ENCODE results near the gene MRGPRE. TPM values are rescaled to one million over a fixed set of nuclear protein-coding genes. Genes with fewer than 3 reads are reported as not detected.

MRGPRE gene
- total RNA-seq, 2 donors from 2014 or later: not detected

GRCh38 chr11:3203221-3204043 is 28.8 kb downstream of the MRGPRE start:
- no peaks in the 10 kb centered on the region for H3K4me1 ChIP-seq
- H3K9me3 ChIP-seq: no peaks in the 10 kb centered on the region
- H3K9ac ChIP-seq (ENCODE audit: low read depth in 2 of 2, low read length in 2 of 2): no peak overlapping the region
- no peaks in the 10 kb centered on the region for H3K36me3 ChIP-seq
- H3K27ac ChIP-seq: no peak overlapping the region
- no peak overlapping the region for H3K4me3 ChIP-seq
- no peak for DNase-seq
- H3K27me3 ChIP-seq: peaks cover 17% of the 10 kb centered on the region
- no peak for TF ChIP-seq CTCF (IDR thresholded peaks at IDR 0.05)
- intact Hi-C loops (cut with DNase I): no loop called here

- H3K9me3 ChIP-seq: no peaks in the 10 kb centered on the region
- no peak for DNase-seq
These were observed 29.5 kb downstream of the MRGPRE start for GRCh38 chr11:3202759-3203158.

GRCh38 chr11:3202305-3202704 is 29.9 kb downstream of the MRGPRE start:
- TF ChIP-seq CTCF (IDR thresholded peaks at IDR 0.05): no peak
- Histone ChIP-seq H3K9me3 (no peaks in the 10 kb centered on the region), H3K9ac (ENCODE audit: low read depth in 2 of 2, low read length in 2 of 2) (no peak overlapping the region), H3K4me1 (no peaks in the 10 kb centered on the region), H3K4me3 (no peak overlapping the region), H3K27ac (no peak overlapping the region), H3K27me3 (peaks cover 17% of the 10 kb centered on the region), H3K36me3 (no peaks in the 10 kb centered on the region)
- no peak for DNase-seq
- intact Hi-C loops (cut with DNase I): no loop called here

More at GRCh38 chr11:3202759-3203158, 29.5 kb downstream of the MRGPRE start:
- H3K4me1 ChIP-seq: no peaks in the 10 kb centered on the region
- peaks cover 17% of the 10 kb centered on the region for H3K27me3 ChIP-seq
- no peak overlapping the region for H3K9ac ChIP-seq (ENCODE audit: low read depth in 2 of 2, low read length in 2 of 2)
- H3K4me3 ChIP-seq: no peak overlapping the region
- TF ChIP-seq CTCF (IDR thresholded peaks at IDR 0.05): no peak
- intact Hi-C loops (cut with DNase I): no loop called here
- H3K36me3 ChIP-seq: no peaks in the 10 kb centered on the region
- no peak overlapping the region for H3K27ac ChIP-seq

GRCh38 chr11:3201677-3202181 is 30.5 kb downstream of the MRGPRE start:
- DNase-seq: no peak
- Histone ChIP-seq H3K36me3 (no peaks in the 10 kb centered on the region), H3K27ac (no peak overlapping the region), H3K4me1 (no peaks in the 10 kb centered on the region), H3K9me3 (no peaks in the 10 kb centered on the region), H3K4me3 (no peak overlapping the region), H3K9ac (ENCODE audit: low read depth in 2 of 2, low read length in 2 of 2) (no peak overlapping the region), H3K27me3 (peaks cover 17% of the 10 kb centered on the region)
- intact Hi-C loops (cut with DNase I): no loop called here
- no peak for TF ChIP-seq CTCF (IDR thresholded peaks at IDR 0.05)

GRCh38 chr11:3201112-3201581 is 31.1 kb downstream of the MRGPRE start:
- intact Hi-C loops (cut with DNase I): no loop called here
- Histone ChIP-seq H3K4me3 (no peak overlapping the region), H3K9ac (ENCODE audit: low read depth in 2 of 2, low read length in 2 of 2) (no peak overlapping the region), H3K27me3 (peaks cover 17% of the 10 kb centered on the region), H3K4me1 (no peaks in the 10 kb centered on the region), H3K36me3 (no peaks in the 10 kb centered on the region), H3K9me3 (no peaks in the 10 kb centered on the region), H3K27ac (no peak overlapping the region)
- no peak for DNase-seq
- TF ChIP-seq CTCF (IDR thresholded peaks at IDR 0.05): no peak

All from colonic mucosa (tissue), 4 donors.